ENCODE data around the gene GRID1.

GRID1 gene

GRCh38 chr10:86211691-86212390 lies 154.8 kb downstream of the GRID1 start:
- no peak for DNase-seq (ENCODE audit: low read depth)

GRCh38 chr10:86210416-86210815 lies 156.2 kb downstream of the GRID1 start:
- DNase-seq (ENCODE audit: low read depth): no peak

GRCh38 chr10:86209726-86210125 lies 156.9 kb downstream of the GRID1 start:
- no peak for DNase-seq (ENCODE audit: low read depth)

- no peak for DNase-seq (ENCODE audit: low read depth)
These were observed 159.4 kb downstream of the GRID1 start for GRCh38 chr10:86207226-86207625.

GRCh38 chr10:86206240-86206579 lies 160.4 kb downstream of the GRID1 start:
- DNase-seq (ENCODE audit: low read depth): no peak

- DNase-seq (ENCODE audit: low read depth): no peak
These were observed 161.0 kb downstream of the GRID1 start for GRCh38 chr10:86205306-86206239.

- DNase-seq (ENCODE audit: low read depth): no peak
These were observed 161.9 kb downstream of the GRID1 start for GRCh38 chr10:86204421-86205305.

GRCh38 chr10:86203162-86203905 lies 163.3 kb downstream of the GRID1 start:
- no peak for DNase-seq (ENCODE audit: low read depth)

GRCh38 chr10:86202226-86202735 lies 164.3 kb downstream of the GRID1 start:
- DNase-seq (ENCODE audit: low read depth): no peak

- no peak for DNase-seq (ENCODE audit: low read depth)
These were observed 165.7 kb downstream of the GRID1 start for GRCh38 chr10:86200867-86201266.

GRCh38 chr10:86200269-86200668 lies 166.3 kb downstream of the GRID1 start:
- DNase-seq (ENCODE audit: low read depth): no peak

GRCh38 chr10:86199041-86199440 lies 167.6 kb downstream of the GRID1 start:
- DNase-seq (ENCODE audit: low read depth): no peak

- DNase-seq (ENCODE audit: low read depth): no peak
These were observed 168.3 kb downstream of the GRID1 start for GRCh38 chr10:86198271-86198670.

GRCh38 chr10:86197166-86197790 lies 169.3 kb downstream of the GRID1 start:
- DNase-seq (ENCODE audit: low read depth): no peak

- no peak for DNase-seq (ENCODE audit: low read depth)
These were observed 171.0 kb downstream of the GRID1 start for GRCh38 chr10:86195521-86196157.

- no peak for DNase-seq (ENCODE audit: low read depth)
These were observed 171.9 kb downstream of the GRID1 start for GRCh38 chr10:86194684-86195083.

GRCh38 chr10:86193841-86194240 lies 172.8 kb downstream of the GRID1 start:
- no peak for DNase-seq (ENCODE audit: low read depth)

- DNase-seq (ENCODE audit: low read depth): no peak
These were observed 173.9 kb downstream of the GRID1 start for GRCh38 chr10:86192691-86193090.

- no peak for DNase-seq (ENCODE audit: low read depth)
These were observed 174.4 kb downstream of the GRID1 start for GRCh38 chr10:86192147-86192546.

GRCh38 chr10:86191686-86192085 lies 174.9 kb downstream of the GRID1 start:
- no peak for DNase-seq (ENCODE audit: low read depth)
